HG02938 (cell line): ENCODE measurements around the gene SIAE.

Experiments
- ATAC-seq: cut with Tn5 transposase; IDR thresholded peaks from one replicate; pipeline ENCODE4 v1.9.1; 2021; ENCODE audit warnings: mild to moderate bottlenecking, moderate library complexity; ENCODE audit not compliant: unreplicated experiment

Gene SIAE, protein sequence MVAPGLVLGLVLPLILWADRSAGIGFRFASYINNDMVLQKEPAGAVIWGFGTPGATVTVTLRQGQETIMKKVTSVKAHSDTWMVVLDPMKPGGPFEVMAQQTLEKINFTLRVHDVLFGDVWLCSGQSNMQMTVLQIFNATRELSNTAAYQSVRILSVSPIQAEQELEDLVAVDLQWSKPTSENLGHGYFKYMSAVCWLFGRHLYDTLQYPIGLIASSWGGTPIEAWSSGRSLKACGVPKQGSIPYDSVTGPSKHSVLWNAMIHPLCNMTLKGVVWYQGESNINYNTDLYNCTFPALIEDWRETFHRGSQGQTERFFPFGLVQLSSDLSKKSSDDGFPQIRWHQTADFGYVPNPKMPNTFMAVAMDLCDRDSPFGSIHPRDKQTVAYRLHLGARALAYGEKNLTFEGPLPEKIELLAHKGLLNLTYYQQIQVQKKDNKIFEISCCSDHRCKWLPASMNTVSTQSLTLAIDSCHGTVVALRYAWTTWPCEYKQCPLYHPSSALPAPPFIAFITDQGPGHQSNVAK

DNA sequence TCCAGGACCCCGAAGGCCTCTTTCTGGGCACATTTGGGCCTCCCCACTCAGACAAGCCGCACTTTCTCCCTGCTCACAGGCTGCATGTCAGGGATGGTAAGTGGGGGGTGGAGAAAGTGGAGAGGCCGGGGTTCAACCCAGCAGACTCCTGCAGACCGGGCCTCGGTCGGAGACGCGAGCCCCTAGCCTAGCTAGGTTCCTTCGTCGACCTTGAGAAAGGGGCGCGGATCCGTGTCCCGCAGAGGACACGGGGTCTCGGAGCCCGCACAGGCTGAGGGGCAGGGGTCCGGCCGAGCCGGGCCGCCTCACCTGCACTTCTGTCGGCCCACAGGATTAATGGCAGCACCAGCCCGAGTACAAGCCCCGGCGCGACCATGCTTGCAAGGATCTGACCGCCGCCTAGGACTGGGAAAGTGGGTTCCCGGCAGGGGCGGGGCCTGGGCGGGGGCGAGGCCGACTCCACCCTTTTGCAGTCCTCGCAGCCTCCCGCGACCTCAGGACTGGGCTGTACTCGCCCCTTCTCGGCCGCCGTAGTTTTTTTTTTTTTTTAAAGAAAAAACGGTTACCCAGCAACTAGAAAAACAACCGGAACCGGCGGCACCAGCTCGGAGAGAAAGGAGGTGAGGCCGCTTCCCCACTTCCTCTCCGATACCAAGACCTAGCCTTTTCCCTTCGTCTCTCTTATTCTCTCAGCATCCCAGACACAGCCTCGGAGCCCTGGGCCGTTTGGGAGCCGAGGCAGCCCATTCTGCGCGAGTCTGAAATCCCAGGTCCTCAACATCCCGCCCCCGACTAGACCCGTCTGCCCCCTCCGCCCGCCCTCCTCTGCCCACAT lies at the start of gene SIAE, which contains the start of gene SPA17:
Gene SIAE, minus strand, starts transcription at position 407 of the 835 bp plus-strand sequence. Its CDS starts 31 bp downstream, at position 376.
Gene SPA17, plus strand, starts transcription at position 572 of the 835 bp plus-strand sequence. CDS start 1,361 bp downstream, outside the sequence.
- ATAC-seq, result peak; percentile 75

DNA sequence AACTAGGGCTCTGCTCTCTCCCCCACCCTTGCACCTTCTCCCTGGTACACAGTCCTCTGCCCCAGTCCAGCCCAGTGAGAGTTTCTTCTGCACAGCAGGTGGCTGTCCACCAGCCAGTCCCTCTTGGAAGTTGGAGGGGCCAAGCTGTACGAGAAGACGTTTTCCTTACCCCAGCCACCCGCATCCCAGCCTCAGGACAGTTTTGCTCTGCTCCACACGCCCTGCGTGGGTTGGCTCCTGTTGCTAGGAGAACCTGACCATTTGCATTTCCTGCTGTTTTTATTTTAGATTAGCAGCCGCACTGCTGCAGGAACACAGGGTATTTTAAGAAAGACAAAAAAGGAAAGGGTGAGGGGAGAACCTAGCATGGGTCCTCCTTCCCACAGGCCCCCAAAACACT lies 48.6 kb upstream of the SIAE start:
- no peak for ATAC-seq

DNA sequence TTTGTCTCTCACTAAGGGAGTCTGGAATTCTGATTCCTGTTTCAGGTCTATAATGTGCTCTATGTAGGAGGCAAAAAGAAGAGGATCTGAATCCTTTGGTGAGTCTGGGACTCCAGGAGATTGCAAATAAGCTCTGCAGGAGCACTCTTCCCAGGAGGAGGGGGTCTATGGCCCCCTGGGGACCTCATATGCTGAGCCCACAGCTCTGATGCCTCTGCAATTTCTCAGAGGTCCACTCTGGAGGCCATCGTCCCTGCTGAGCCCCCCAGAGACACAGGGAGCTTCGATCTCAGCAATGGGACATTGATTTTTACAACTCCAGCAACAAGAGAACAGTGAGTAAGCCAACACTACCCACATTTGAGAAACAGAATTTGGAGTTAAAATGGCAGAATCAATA lies 46.0 kb upstream of the SIAE start:
- ATAC-seq, result no peak

DNA sequence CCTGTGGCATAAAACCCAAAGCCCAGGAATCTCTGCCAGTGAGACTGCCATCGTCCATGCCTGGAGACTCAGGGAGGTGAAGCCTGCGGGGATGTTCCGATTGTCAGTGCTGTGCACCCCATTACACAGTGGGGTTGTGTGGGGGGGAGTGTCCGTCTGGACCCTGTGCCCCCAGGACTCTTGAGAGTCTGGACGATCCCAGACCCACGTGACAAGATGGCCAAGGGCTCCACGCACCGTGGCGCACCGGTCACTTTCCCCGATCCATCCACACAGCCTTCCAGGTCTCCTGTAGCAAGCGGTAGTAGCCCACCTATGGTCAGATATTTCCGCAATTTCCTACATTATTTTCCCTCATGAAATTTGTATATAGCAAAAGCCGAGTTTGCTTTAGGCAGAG lies 45.3 kb upstream of the SIAE start:
- no peak for ATAC-seq

DNA sequence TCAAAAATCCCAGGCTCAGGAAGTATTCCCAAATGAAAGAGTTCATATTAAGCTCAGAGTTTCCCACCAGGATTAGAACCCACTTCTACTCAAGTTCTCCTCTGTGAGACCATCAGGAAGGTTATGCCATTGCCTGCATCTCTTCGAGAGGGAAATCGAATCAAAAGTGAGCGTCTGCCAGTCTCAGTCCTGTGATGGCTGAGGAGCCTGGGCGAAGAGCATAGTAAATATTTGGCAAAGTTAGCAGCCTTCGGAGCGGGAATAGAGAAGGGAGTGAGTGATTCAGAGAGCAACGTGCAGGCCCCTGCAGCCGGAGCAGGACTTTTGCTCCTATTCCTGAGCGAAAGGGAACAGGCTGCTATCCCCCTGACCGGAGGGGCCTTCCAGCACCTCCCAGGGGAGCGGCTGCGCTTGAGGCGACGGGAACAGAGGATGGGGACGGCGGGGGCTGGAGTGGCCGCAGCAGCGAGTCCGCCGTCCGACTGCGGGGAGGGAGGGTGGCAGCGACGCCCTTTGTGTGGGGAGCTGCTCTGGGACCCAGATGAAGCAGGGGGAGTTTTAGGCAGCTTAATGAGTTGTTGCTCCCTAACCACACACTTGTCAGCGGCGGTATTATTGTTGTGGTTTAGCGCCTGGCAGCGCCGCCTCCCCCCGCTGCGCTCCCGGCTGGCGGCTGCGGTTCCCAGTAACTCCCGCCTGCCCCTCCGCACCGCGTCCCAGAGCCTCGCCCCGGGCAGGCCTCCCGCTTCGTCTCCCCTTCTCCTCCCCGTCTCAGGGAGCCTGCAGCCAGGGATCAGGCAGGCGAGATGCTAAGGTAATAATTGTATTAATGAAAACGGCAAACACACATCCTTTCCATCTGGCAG lies 44.5 kb upstream of the SIAE start:
- no peak for ATAC-seq

DNA sequence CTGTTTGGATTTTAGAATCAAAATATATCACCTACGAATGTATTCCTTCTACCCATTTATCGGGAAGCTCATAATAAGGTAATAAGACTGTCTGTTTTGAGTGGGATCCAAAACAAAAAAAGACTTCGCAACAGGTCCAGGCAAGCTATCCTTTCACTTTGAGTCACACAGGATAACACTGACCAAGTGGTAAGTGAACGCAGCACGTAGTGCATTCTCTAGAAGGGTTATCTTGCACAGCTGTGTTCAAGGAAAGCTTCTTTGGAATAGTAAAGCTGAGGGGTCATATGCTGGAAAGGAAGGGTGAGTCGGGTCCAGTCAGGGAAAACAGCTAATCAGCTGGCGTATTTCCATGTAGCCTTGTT lies 43.9 kb upstream of the SIAE start:
- ATAC-seq, result no peak

DNA sequence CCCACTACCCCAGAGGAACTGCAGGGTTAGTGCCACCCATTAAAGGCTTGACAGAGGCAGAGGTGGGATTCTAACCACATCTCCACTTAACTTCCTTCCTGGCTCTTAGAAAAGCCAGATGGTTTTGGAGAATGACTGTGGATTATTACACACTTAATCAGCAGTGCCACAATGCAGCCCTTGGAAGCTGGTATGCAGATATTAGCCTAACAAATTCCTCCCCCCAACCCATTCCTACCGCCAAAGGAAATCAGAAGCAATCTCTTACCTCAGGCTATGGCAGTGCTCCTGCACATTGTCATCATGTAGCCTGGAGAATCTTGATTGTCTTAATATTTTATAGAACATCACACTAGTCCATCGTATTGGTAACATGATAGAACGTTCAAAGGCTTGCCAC lies 43.1 kb upstream of the SIAE start:
- no peak for ATAC-seq

DNA sequence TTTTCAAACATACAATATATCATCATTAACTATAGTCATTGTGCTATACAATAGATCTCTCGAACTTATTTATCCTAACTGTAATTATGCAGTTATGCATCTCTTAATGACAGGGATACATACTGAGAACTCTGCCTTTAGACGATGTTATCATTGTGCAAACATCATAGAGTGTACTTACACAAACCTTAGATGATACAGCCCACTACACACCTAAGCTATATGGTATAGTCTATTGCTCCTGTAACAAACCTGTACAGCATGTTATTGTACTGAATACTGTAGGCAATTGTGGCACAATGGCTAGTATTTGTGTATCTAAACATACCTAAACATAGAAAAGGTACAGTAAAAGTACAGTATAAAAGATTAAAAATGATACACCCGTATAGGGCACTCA lies 38.9 kb upstream of the SIAE start:
- no peak for ATAC-seq

DNA sequence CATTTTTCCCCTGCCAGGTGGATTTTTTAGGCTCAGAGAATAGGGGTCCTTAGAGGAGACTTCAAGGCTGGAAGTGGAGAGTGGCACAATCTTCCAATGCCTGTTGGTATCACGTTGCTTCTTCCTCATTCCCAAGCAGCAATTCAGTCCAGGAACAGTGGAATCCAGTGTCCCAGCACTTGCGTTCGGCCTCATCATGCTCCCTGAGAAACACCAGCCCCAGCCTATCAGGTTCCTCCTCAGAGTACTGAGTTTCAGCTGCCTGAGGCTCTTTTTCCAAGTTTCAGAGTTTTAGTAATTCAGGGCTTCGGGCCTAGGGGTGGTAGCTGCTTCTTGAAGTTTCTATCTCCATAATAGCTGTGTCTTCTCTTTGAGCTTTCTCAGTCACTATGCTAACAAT lies 34.3 kb upstream of the SIAE start:
- no peak for ATAC-seq

DNA sequence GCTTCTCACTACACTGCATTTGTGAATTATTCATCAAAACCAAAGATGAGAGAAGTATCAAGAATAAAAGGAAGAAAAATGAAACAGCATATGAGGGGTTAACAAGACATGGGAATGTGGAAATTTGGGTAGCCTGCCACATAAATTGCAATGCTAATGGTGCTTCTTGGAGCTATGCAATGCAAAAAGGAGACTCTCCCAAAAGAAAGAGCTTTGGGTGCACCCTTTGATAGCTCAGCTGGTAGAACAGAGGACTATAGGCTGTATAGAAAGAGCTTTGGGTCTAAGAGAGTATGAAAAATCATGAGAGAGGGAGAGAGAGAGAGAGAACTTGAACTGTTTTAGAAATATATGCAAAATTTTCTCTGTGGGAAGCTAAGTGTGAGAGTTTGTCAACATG lies 26.5 kb upstream of the SIAE start:
- ATAC-seq, result no peak

DNA sequence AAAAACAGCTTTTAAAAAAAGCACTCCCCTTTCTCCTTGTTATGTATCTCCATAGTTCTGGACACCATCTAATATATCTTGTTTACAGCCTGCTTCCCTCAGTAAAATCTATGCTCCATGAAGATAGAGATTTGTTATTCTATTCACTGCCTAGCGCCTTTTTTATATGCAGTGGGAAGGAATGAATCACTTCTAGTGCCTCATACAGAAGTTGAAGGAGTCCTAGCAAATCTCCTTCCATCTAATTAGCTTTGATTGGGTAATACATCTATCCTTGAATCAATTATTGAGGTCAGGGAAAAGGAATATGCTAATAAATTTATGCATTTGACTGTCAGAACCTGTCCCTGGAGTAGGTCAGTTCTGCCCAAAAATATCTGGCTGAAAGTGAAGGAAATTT lies 26.0 kb upstream of the SIAE start:
- no peak for ATAC-seq

DNA sequence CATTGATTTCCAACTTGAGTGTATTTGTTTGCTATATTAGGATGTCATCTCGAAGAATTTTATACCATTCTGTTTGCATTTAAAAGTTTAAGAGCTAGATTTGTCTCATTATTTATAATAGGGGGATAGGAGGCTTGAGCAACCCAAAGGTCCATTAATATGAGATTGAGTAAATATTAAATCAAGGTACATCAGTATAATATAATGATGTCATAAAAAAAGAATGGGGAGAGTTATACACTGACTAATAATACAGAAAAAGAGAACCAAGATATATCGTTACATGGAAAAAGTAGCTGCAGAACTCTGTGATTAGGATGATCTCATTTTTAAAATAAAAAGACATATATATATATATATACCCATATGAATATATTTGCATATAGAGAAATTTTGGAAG lies 19.6 kb upstream of the SIAE start:
- no peak for ATAC-seq

DNA sequence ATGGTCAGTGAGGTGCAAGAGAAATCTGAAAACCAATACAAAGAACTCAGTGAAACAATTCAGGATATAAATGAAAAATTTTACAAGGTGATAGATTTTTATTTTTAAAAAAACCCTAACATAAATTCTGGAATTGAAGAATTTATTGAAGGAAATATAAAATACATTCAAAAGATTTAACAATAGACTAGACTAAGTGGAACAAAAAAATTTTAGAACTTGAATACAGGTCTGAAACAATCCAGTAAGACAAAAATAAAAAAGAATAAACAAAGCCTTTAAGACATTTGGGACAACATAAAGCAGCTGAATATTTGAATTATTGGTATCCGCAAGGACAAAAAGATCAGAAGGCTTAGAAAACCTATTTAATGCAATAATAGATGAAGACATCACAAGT lies 8.9 kb upstream of the SIAE start:
- ATAC-seq, result no peak

DNA sequence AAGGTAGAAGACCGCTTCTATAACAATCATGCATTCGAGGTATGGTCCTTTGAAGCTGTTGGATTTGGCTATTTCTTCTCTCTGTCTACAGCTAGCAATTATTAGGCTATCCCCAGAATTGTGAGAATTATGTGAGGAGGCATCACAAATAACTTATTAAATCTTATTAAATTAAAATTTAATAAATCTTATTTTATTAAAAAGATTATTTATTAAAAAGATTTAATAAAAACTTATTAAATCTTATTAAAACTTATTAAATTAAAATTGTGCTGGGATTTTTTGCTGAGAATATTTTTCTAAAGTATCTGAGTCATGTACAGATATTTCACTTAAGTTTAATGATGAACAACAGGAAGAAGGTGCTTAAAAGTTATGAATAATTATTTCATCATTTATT lies 7.9 kb upstream of the SIAE start:
- ATAC-seq, result no peak

DNA sequence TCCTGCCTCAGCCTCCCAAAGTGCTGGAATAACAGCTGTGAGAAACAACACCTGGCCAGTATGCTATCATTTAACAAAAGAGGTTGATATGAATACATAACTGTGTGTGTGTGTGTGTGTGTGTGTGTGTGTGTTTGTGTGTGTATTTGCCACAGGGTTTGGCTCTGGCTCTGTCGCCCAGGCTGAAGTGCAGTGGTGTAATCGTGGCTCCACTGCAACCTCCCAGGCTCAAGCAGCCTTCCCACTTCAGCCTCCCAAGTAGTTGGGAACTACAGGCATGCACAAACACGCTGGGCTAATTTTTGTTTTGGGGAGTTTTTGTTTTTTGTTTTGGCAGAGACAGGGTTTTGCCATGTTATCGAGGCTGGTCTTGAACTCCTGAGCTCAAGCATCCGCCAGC lies 4.9 kb upstream of the SIAE start:
- no peak for ATAC-seq

DNA sequence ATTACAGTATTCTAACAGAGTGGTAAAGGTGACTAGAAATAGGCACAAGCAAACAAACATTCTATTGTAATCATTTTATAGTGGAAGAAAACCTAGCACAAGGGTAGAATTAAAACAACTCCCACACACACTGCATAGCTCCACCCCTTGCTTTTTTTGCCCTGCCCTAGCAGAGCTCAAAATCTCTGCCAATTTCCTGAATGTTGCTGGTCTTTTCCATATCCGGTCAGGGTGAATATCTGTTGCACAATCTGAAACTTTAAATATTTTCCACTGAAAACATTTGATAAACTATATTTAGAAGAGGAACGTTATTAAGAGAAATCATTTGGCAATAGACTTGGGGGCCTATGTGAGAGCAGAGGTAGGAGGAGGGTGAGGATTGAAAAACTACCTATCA lies 2.8 kb upstream of the SIAE start:
- ATAC-seq, result no peak

DNA sequence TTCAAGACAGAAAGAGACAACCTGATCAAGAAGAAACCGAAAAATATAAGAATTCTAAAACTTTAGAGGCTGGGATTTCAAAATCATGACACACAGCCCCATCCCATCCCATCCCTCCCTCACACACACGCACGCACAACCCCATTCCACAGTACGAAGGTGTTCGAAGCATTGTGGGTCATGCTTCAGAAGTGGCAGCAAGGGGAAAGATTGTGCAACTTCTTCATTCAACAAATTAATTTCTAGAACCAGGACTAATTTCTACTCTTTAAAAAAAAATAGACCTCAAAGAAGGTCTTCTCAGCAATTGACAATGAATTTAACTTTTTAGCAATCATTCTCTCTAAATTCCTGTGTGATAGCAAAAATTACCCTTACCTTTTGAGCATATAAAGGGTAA lies 1.0 kb upstream of the SIAE start:
- ATAC-seq, result no peak

DNA sequence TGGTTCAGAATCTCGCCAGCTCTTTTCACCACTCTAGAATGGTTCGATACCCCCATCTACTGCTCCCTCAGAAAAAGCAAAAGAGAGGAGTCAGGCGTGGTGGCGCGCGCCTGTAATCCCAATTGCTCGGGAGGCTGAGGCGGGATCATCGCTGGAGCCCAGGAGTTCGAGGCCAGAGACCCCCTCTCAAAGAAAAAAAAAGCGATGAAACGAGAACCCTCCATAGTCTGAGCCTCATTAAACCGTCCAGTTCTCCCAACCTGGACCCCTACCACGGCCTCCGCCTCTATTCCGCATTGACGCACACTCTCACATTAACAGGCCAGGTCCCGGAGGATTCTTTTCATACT lies 604 bp upstream of the SIAE start:
- no peak for ATAC-seq

DNA sequence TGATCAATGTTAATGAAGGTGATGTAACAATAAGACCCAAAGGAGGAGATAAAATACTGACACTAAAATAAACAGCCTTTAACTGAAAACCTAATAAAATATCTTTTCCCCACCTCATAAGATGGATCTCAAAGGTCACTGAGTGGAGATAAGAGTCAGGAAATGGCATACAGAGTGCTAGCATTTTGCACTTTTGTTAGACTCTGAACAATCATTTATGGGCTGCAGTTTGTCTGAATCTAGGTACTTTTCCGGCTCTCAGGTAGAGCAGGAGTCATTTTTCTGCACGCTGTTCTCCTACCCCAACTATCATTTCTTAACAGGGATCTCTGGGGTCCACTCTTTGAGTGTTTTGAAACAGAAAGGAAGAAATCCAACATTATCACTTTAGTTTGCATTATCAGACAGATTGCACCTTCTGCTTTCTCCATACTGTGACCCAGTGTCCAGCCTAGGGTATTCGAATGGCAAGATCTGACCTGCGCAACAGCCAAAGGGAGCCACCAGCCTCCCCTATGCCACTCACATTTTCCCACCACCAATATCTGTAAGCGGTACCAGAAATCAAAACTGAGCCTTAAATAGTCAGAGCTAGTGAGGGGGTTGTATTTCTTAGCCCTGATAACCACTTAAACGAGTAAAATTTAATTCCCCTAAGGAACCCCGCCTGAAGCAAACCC lies 863 bp downstream of the SIAE start:
- no peak for ATAC-seq

DNA sequence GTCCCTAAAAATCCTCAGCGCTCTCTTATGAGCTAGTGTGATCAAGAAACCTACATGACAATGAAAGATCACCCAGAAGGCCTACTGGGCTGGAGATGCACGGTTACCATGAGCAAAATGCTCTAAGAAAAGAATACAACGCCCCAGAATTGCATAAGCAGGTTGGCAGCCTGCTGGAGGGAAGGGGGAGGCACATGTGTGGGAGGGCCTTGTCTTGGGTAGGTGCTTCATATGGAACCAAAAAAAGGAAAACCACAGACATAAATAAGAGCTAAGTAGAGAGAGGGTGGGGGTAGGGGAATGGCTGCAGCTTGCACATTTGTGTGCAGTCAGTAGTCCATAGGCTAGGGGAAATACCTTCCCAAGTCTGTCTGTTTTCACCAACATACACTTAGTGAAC lies 2.8 kb downstream of the SIAE start:
- no peak for ATAC-seq

DNA sequence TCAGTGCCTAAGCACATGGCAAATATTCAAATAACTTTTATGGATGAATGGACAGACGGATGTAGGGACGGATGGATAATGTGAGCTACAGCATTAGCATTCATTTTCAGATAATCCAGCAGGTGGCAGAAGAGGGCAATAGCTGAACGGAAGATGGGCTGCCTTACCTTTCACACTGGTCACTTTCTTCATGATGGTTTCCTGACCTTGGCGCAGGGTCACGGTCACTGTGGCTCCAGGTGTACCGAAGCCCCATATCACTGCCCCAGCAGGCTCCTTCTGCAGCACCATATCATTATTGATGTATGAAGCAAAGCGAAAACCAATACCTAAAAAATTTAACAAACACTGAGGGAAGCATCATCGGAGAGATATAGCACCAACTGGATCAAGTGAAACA lies 4.3 kb downstream of the SIAE start:
- ATAC-seq, result no peak
